Right forelimb (tissue), 1 donor: ENCODE results near the gene TXNDC5.
"Not testable (repeated sequence)": the region's sequence is repeated elsewhere in the genome, so short reads cannot be mapped to it uniquely, and the experiment has no call there.

Experiments used
- DNase-seq: peaks from one replicate; pipeline ENCODE4 v3.0.0-alpha.2; 2018

Gene TXNDC5

DNA sequence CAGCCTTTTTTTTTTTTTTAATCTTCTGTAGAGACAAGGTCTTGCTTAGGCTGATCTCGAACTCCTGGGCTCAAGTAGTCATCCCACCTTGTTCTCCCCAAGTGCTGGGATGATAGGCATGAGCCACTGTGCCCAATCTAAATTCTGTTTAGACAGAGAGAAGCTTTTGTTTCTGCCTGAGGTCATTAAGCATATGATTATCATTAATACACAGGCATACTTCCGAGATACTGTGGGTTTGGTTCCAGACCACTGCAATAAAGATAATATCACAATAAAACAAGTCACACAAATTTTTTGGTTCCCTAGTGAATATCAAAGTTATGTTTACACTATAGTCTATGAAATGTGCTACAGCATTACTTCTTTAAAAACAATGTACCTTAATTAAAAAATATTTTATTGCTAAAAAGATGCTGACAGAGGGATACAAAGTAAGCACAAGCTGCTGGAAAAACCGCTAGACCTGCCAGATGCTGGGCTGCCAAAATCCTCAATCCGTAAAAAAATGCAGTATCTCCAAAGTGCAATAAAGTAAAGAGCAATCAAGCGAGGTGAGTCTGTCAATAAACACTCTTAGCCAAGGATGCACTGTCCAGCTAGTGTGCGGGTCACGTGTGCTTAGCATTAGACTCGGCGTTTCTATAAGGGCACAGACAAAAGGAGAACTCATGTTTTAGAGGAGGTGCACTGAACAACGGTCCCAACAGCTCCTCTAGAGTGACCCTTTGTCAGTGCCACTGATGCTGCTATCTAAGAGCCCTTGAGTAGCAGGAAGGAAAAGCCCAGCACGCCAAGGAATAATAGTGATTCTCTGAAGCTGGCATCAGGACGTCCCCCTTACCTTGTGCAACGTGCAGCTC is 16.1 kb downstream of the TXNDC5 start:
- no peak for DNase-seq

DNA sequence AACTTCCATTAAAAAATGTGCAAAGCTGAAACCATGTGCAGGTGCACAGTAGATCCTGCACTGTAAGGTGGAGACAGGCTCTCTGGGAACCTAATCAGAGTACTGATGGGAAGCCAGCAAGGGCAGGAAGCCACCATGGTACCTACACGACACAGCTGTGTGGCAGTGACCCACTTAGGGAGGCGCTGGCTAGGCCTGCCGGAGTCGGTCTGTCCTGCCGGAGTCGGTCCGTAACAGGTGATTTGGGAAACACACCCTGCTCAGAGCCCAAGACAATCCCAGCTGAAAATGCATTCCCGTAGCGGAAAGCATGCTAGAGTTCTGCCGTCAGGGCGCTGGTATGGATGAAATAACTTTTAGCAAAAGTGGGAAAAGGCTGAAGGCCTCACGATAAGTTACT is 17.2 kb downstream of the TXNDC5 start:
- DNase-seq, result no peak

DNA sequence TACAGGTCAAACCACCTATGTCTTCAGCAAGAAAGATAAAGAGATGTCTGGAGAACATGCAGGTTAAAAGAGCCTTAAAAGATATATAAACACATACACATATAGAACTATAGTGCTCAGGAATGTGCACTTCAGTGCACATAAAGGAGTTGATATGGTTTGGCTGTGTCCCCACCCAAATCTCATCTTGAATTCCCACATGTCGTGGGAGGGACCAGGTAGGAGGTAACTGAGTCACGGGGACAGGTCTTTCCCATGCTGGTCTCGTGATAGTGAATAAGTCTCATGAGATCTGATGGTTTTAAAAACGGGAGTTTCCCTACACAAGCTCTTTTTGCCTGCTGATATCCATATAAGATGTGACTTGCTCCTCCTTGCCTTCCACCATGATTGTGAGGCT is 18.2 kb downstream of the TXNDC5 start:
- not testable (repeated sequence) for DNase-seq

DNA sequence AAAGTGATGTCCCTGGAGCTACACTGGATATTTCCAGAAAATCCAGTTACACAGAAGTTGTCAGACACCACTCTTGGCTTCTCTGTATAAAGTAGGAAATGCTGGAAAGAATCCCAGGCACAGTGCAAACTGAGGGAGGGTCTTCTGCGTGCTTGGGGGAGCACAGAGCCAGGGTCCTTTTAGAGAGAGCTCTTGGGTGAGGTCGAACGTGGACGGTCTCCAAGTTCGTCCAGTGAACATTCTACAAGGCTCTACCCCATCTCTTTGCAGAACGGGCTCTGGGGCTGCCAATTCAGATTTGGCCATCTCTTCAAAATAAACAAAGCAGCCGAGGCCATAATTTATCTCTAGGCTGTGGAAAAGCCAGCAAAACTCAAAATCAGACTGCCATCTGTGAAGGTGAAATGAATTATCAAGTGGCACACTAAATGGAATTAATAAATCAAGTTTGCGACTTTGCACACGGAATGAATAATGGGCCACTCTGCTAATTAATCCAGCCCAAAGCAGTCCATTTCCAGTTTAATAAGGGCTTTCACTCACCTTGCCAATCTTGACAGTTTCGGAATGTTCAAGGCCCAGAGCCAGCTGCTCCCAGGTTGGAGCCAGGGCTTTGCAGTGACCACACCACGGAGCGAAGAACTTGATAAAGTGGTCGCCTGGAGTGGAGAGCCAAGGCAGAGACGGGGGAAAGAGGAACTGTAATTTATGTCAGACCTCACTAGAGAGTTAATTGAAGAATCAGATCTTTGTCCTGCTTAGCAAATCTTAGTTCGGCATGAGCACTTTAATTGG is 19.3 kb downstream of the TXNDC5 start:
- no peak for DNase-seq

DNA sequence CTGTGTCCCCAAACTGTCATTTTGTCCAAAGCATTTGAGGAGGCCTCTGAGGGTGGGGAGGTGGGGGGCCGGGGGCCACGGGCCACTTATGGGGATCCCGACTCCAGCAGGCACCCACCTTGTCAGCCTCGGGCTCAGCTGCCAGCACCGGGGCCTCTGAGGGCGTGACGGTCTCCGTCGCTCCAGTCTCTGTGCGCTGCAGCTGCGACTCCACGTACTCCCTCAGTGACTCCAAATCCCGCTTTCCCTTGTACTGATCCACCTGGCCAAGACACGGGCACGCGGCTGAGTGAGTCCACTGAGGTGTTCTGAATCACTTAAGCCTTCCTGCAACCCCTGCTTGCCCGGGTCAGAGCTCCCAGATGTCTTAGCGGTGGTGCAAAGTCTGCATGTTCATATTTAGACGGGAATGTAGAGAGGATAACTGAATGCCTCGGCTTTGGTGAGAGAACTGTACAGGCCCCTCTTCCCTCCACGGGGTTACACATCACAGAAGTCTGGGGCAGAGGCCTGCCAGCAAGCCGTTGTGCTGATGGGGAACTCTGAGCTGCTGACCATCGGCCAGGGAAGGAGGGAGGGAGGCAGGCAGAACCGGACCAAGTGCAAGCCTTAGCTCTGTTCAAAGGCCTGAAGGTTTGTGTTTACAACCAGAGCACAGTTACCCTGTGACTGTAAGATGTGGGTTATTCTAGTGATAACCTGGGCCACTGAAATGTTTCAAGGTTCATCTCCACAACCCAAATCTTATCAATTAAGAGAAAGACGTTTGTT is 21.8 kb downstream of the TXNDC5 start:
- DNase-seq, result no peak

DNA sequence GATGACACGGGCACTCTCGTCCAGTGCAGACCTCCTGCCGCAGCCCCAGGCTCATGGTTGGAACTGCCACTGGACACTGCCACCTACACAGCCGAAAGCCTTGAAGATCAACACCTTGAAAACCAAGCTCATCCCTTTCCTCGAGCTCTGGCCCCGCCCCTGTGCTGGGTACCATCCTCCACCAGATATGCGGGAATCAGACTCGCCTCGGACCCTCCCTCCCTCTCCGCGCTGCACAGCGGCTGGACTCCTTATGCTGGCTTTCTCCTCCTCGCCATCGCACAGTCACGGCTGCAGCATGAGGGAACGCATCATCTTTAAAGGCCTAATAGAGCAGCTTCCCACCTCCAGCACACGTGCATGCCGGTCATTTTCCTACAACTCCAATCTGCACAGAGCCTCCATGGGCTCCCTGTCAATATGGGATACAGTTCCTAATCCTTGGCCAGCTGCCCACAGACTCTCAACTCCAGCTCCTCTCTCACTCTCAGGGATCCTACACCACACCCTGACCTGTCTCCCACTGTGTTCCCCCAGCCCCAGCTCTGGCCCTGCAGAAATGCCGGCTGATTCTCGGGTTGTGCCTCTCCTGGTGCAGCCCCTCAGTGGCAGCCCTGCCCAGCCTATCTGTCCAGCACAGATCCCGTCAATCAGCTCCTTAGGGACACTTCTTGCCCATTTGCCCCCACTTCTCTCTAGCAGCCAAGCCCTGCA is 23.2 kb downstream of the TXNDC5 start:
- no peak for DNase-seq

DNA sequence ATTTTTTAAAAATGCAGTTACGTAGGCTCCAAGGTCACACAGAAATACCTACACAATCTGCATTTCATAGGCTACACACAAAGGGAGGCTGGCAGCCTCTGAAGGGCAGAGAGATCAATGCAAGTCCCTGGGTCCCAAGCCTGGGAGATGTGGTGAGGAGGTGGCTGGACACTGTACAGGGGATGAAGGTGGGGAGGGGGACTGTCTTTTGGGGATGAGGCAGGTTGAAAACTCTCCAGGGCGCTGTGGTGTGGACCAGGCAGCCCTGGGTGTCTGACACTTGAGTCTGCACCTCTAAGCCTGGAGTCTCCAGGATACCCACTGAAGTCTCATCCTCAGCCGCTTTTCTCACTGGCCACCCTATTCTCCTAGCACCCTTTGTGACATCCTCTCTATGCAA is 24.5 kb downstream of the TXNDC5 start:
- no peak for DNase-seq

DNA sequence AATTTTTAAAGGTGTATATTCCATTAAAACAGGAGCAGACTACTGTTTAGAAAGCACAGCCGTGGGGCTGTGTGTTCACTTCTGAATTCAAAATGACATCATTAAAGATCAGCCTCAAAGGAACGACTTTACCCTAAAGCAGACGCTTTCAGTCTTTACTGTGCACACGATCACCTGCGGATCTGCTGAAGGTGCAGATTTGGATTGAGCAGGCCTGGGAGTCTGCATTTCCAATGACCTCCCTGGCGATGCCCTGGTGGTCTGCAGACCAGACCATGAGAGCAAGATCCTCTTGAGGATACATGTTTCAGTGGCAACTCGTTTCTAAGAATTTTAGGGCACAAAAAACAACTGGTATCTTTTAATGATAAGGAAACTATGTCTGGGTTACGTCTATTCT is 27.2 kb downstream of the TXNDC5 start:
- DNase-seq, result no peak

DNA sequence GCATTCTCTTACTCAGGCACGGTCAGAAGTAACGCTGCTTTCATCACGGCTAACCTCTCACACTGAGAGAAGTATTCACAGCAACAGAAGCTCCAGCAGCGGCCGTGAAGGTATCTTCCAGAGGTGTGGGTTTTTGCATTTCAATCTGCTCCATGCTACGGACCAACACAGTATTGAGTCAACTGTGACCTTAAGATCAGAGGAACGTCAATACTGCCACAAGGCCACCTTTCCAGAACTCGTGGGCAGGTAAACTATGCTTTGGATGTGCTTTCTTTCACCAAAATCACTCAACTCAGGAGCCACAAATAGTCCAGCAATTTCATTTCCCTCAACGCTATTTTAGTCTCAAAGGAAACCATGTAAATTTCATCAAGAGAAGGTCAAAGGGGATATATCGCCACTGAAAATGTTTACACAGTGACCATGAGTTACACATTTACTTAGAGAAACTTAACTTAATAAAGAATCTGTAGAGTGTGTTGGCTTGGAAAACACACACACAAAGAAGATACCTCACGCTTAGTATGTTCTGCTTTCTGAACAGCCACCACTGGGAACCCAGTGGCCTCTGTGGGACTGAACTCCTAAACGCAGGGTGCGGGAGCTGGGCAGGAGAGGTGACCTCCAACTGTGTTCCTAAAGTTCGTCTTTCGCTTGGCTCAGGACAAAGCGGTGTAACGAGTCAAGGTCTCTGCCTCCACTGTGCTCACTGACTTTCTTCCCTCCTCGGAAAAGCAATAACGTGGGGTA is 27.9 kb downstream of the TXNDC5 start:
- no peak for DNase-seq

DNA sequence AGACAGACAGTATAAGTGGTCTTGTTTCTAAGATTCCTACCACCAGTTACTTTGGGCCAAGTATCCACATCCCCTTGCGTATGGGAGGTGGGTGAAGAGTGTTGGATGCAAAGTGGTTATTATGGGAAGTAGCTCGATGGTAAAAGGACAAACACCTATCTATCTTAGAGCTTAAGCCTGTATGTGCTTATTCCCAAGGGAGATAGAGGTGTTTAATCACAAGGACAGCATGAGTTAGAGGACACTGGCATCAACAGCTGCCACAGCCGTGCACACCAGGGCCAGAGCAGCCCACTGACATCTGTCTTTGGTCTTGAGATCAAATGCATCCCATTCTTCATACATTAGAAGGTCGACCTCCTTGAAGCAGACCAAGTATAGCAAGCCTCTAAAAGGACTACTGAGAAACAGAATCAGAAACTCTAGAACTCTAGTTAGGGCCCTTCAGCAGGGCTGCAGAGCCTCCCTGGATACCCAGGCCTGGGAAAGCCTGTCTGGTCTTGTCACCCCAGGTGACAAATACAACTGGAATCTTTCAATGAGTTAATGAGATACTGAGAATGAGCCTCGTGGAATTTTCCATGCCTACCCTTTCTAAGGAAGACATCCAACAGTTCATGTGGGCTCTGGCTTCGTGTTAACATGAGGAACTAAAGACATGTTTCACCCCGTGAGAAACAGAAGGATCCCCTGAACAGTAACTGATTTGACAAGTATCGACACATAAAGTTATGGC is 28.7 kb downstream of the TXNDC5 start:
- no peak for DNase-seq

DNA sequence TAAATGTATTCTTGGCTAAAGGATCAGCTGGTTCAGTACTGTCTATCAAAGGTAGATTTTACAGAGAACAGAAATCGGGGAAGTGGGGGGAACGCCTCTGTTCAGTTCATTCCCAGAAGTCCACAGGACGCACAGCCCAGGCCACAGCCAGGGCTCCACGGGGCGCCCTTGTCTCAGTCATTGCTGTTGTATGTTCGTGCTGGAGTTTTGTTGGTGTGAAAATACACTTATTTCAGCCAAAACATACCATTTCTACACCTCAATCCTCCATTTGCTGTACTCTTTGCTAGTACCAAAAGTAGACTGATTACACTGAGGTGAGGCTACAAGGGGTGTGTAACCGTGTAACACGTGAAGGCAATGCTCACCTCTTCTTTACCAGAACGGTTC is 29.9 kb downstream of the TXNDC5 start:
- DNase-seq, result no peak

DNA sequence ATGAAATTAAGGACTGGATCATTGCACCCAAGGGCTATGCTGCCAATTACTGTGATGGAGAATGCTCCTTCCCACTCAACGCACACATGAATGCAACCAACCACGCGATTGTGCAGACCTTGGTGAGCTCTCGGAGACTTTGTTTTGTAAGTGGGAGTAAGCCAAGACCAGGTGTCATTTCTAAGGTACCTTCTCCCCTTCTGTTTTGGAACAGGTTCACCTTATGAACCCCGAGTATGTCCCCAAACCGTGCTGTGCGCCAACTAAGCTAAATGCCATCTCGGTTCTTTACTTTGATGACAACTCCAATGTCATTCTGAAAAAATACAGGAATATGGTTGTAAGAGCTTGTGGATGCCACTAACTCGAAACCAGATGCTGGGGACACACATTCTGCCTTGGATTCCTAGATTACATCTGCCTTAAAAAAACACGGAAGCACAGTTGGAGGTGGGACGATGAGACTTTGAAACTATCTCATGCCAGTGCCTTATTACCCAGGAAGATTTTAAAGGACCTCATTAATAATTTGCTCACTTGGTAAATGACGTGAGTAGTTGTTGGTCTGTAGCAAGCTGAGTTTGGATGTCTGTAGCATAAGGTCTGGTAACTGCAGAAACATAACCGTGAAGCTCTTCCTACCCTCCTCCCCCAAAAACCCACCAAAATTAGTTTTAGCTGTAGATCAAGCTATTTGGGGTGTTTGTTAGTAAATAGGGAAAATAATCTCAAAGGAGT is 30.4 kb downstream of the TXNDC5 start:
- no peak for DNase-seq

DNA sequence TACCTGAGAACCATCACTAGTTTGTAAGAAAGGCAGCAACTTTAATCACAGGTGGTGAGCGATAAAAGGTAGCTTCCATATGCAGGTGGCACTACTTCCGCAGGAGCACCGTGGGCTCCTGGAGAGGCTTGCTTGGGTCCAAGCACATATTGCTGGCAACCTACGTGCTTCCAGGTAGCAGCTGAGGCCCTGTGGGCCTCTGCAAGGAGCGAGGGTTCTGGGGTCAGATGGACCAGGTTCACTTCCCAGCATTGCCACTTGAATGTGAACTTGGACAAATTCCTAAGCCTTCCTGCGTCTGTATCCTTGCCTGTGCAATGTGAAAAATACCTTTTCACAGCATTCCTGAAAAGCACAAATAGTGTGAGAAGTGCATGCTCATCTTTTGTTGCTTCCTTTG is 31.0 kb downstream of the TXNDC5 start:
- DNase-seq, result no peak

DNA sequence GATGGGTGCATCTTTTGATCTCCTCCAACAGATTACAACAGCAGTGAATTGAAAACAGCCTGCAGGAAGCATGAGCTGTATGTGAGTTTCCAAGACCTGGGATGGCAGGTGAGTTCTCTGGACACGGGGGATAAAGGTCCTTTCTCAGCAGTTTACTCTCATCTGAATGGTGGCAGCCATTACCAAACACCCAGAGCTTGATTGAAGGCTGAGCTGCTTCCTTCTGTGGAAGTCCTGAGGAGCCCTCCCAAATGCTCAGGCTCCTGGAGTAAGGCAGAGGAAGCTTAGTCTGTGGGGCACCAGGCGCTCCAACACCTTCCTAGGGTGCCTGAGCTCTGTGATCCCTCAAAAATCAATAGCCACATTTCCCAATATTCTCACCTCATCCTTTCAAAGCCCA is 31.5 kb downstream of the TXNDC5 start:
- DNase-seq, result no peak

DNA sequence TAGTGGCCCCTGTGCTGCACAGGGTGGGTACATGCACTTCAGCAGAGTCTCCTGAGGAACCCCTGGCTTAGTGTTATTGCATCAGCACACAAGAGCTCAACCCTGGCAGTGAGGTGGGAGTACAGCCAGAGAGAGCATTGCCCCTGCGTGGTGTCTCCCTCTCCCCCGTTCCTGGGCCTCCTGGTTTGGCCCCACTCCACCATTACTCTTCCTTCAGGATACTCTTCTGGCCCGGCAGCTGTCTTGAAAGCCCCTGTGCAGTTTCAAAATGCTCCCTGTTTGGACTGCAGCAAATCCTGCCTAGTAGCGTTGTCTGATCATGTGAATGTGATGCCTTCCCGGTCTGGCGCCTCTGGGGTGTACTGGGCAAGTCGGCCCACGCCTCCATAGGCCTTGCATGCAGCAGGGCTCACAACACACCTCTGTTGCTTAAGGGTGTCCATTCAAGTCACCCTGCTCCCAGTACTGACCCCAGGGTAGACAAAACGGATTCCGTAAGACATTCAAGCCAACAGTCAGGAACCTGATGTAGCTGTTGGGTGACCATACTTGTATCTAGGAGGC is 32.1 kb downstream of the TXNDC5 start:
- DNase-seq, result no peak

DNA sequence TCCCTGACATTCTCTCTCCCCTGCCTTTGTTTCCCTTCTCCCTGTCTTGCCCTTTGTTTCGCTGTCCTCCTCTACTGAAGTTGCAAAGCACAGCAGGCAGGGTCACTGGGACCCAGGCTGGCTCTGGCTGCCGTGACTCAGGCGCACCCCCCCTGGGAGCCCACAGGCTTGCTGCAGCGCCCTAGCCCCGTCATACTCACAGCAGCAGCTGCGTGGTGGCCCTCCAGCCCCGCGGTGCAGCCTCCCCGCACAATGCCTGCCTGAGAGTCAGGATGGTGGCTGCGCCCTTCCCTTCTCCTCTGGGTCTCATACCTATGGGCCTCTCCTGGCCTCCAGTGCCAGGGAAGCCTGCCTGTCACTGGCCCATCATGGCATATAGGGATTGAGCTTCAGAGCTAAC is 41.7 kb downstream of the TXNDC5 start:
- DNase-seq, result no peak

DNA sequence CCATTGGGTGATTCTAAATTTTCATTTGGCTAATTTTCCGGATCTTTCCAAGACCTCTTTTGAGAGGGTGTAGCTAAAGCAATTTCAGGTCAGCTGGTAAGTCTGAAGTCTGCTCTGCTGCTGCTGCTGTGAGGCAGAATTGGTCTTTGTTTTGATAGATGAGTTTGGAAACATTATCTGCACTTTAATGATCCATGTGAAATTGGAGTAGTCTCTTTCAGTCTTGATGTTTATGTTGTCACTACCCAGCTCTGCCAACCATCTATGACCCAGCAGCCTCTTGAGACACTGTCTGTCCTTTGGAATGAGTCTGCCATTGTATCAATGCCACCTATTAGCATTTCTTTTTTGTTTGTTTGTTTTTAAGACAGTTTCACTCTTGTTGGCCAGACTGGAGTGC is 44.1 kb downstream of the TXNDC5 start:
- DNase-seq, result no peak

DNA sequence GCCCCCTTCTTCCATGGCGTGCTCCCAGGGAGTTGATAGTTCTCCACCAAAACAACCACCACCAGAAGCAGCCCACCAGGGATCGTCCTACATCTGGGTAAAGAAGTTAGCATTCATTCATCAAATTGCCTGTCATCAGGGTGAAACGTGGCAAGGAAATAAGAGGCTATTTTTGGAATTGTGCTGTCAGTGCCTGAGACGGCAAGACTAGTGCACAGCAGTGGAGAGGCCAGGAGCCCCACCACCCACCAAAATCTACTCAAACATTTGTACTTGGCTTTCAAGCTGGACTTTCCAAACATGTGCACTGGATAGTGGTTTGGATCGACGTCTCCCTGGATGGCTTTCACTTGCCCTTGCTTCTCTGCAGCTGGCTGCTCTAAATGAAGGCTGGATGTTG is 44.8 kb downstream of the TXNDC5 start:
- no peak for DNase-seq

DNA sequence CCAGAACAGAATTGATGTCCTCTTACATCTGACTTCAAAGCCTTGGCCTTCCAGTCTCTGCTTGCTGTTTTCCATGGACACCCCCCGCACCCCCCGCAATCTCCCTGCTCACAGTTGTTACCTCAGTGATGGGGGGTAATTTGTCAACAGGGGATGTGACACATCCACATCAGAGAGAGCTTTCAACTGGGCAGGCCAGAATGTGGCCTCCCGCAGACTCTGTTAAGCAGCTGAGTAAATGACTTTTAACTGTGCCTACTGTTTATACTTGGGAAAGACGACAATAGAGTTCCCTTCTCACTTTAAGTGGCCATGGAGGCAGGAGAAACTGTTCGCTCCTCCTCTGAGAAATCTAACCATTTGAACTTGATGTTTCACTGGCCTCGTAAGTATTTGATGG is 51.0 kb downstream of the TXNDC5 start:
- no peak for DNase-seq

DNA sequence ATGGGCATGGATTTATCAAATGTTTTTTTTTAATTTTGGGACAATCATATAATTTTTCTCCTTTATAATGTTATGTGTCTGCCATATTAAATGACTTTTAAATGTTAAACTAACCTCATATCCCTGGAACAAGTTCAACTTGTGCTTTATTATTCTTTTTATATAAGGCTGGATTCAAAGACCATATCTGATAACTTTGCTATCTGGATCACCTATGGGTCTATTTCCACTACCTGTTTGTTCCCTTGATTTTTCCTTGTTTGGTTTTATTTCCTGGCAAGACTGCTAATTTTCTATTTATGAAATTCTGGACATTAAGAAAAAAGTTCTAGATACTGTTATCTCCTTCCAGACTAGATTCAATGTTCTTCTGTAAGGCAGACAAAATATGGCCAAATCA is 58.8 kb downstream of the TXNDC5 start:
- DNase-seq, result no peak
